Heart left ventricle (tissue), 16 donors: Measurements from ENCODE around the gene STAU1. TPM values are rescaled to one million over a fixed set of nuclear protein-coding genes. Genes with fewer than 3 reads are reported as not detected.

Experiments used
- ATAC-seq, 4 donors: fragments of 200-7000 bp; cut with Tn5 transposase; one replicate each; pipeline ENCODE4 v1.9.1; 2020 to 2022; ENCODE audit warnings: moderate library complexity in 4 of 4, mild to moderate bottlenecking in 3 of 4, moderate number of reproducible peaks in 1 of 4
- DNase-seq, 5 donors: peaks; one replicate each; pipeline ENCODE4 v3.0.0-alpha.2; 2020
- H3K27ac ChIP-seq, 12 donors: fragments of 200-600 bp; sonication (generic) in 4 of 12; one replicate each; pipeline versions ENCODE4 v1.5.0 to v1.8.0; 2016 to 2022; ENCODE audit warnings: mild to moderate bottlenecking in 2 of 12
- H3K27me3 ChIP-seq, 9 donors: fragments of 200-600 bp; sonication (generic) in 2 of 9; one replicate each; pipeline versions ENCODE4 v1.5.1 to v1.8.0; 2016 to 2022; ENCODE audit warnings: mild to moderate bottlenecking in 3 of 9
- H3K36me3 ChIP-seq, 9 donors: fragments of 200-600 bp; sonication (generic) in 2 of 9; one replicate each; pipeline versions ENCODE4 v1.5.0 to v1.8.0; 2018 to 2022; ENCODE audit warnings: mild to moderate bottlenecking in 2 of 9
- H3K4me1 ChIP-seq, 12 donors: fragments of 200-600 bp; sonication (generic) in 4 of 12; one replicate each; pipeline versions ENCODE4 v1.5.0 to v1.8.0; 2016 to 2022; ENCODE audit warnings: mild to moderate bottlenecking in 3 of 12
- H3K4me3 ChIP-seq, 12 donors: fragments of 200-600 bp; sonication (generic) in 4 of 12; one replicate each; pipeline versions ENCODE4 v1.5.0 to v1.8.0; 2017 to 2022; ENCODE audit warnings: mild to moderate bottlenecking in 9 of 12, moderate library complexity in 4 of 12
- H3K9me3 ChIP-seq, 12 donors: fragments of 200-600 bp; sonication (generic) in 4 of 12; one replicate each; pipeline versions ENCODE4 v1.5.0 to v1.8.0; 2016 to 2022; ENCODE audit warnings: mild to moderate bottlenecking in 1 of 12
- POLR2A ChIP-seq, 2 donors: fragments of 450-650 bp; IDR thresholded peaks; one replicate each; pipeline ENCODE4 v1.6.1; 2017; ENCODE audit warnings: antibody characterized with exemption in 2 of 2, mild to moderate bottlenecking in 2 of 2, moderate library complexity in 2 of 2
- WGBS, 4 donors: extraction: QIAGEN DNeasy Blood & Tissue Kit in 2 of 4; methylation state at CpG; one replicate each; pipeline versions ENCODE4 v1.1.5 to v1.1.7; 2013 to 2018; 5-methylcytosine and 5-hydroxymethylcytosine counted together
- intact Hi-C, 10 donors: fragments of 100-400 bp; cut with DNase I; formaldehyde crosslinking; loops; one replicate each; pipeline versions ENCODE4 v1.11.1 to v1.14.2; 2022
- polyA plus RNA-seq, 2 donors: library from polyadenylated mRNA; stranded (reverse); fragments of 200-250 nt; gene quantifications; one replicate each; pipeline ENCODE4 v1.2.3, GENCODE V29; 2013
- total RNA-seq, 9 donors: library from RNA; depleted of rRNA in 2 of 9; stranded (reverse); fragments of >200 nt in 2 of 9; fragmentation: NEBNext Ultra II Directional in 3 of 9; extraction: Animal tissue kit (Norgen Biotek cat#: 25700) in 3 of 9; gene quantifications; one replicate each; pipeline versions ENCODE4 v1.1.0 to v1.2.4, GENCODE V29; 2016 to 2023
- TF ChIP-seq, protein P1 (sequence below), 12 donors: fragments of 200-600 bp; sonication (generic) in 4 of 12; IDR thresholded peaks; one replicate each; pipeline versions ENCODE4 v1.5.0 to v1.8.0; 2018 to 2022; ENCODE audit warnings: antibody characterized with exemption in 12 of 12, mild to moderate bottlenecking in 5 of 12
- donor health status: ischemic (EF 13 %, LVEDD 7.1; RV severe dilation, severe dysfunction).
- donor health status: healthy with polysubstance abuse.
- donor health status: DM: no; HTN: yes; CAD: no.
- donor health status: DM: no; HTN: no; CAD: no.
- donor health status: ischemic (EF 25% LVEDD 6.9; RV normal size, moderate dysfunction).
- donor health status: ischemic (EF 25% LVEDD 5.7; RV mildly dilated, moderate dysfunction).
- donor health status: healthy.
- donor health status: DM: yes; HTN: yes; CAD: no.
- donor health status: ischemic (EF 35%, LVEDD 5.7; RV mildly dilated, moderate dysfunction).
- donor health status: nonischemic (EF 11% LVEDD 7.7; RV severe dilation, severe dysfunction).
- donor health status: DM: yes; HTN: yes; CAD: no.
- donor health status: PGD.
- donor health status: ischemic (EF 29% LVEDD 5.4; RV normal size, mild dysfunction).
- donor health status: nonischemic (EF 23%, LVEDD 6.1; RV moderate dilation, normal function).

STAU1 gene
- total and polyA plus RNA-seq, 11 donors: 23.2 to 95.4 (median 70.5) TPM

- ATAC-seq (no peak), DNase-seq (no peak)
- H3K4me3 ChIP-seq: no peak overlapping the region
- 87 to 96% (median 94%) methylated on average over 7 of the region's 7 CpGs for WGBS, 4 donors
- peaks cover 0 to 97% (median 95%) of the 10 kb centered on the region in 9 donors for H3K36me3 ChIP-seq
- TF ChIP-seq POLR2A (IDR thresholded peaks at IDR 0.05): no peak
- TF ChIP-seq, protein P1, sequence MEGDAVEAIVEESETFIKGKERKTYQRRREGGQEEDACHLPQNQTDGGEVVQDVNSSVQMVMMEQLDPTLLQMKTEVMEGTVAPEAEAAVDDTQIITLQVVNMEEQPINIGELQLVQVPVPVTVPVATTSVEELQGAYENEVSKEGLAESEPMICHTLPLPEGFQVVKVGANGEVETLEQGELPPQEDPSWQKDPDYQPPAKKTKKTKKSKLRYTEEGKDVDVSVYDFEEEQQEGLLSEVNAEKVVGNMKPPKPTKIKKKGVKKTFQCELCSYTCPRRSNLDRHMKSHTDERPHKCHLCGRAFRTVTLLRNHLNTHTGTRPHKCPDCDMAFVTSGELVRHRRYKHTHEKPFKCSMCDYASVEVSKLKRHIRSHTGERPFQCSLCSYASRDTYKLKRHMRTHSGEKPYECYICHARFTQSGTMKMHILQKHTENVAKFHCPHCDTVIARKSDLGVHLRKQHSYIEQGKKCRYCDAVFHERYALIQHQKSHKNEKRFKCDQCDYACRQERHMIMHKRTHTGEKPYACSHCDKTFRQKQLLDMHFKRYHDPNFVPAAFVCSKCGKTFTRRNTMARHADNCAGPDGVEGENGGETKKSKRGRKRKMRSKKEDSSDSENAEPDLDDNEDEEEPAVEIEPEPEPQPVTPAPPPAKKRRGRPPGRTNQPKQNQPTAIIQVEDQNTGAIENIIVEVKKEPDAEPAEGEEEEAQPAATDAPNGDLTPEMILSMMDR (IDR thresholded peaks at IDR 0.05): no peak
- peaks cover 0 to 4% (median 0%) of the 10 kb centered on the region in 12 donors for H3K4me1 ChIP-seq
- no peaks in the 10 kb centered on the region for H3K27me3 ChIP-seq
- intact Hi-C loops: no loop called here
- H3K27ac ChIP-seq: no peak overlapping the region
- H3K9me3 ChIP-seq: no peaks in the 10 kb centered on the region
These were observed 68.1 kb downstream of the STAU1 start for GRCh38 chr20:49119988-49120387.

DNA sequence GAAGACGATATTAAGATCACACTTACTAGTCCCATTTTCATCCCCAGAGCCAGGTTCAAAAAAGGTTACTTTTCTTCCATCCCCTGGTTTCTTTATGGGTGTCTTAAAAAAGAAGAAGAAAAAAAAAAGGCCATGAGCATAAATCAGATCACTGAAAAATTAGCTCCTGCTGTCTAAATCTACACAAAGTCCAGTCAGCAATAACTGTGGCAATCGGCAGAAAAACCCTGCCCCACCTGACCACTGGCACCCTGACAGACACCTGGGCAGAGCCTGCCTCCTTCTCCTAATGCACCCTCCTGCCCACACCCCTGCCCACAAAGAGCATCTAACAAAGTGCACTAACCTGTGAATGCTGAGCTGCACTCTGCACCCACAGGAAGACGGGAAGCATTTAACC, 69.8 kb downstream of the STAU1 start:
- intact Hi-C loops: no loop called here
- 82 to 97% (median 89%) methylated on average over 3 of the region's 3 CpGs for WGBS, 4 donors

GRCh38 chr20:49115564-49115963, 72.6 kb downstream of the STAU1 start:
- Histone ChIP-seq H3K4me3 (no peak overlapping the region), H3K36me3 (peaks cover 0 to 96% (median 84%) of the 10 kb centered on the region in 9 donors), H3K9me3 (no peaks in the 10 kb centered on the region), H3K27me3 (no peaks in the 10 kb centered on the region), H3K4me1 (no peaks in the 10 kb centered on the region), H3K27ac (no peak overlapping the region)
- intact Hi-C loops: no loop called here
- TF ChIP-seq, protein P1 (IDR thresholded peaks at IDR 0.05): no peak
- no peak for TF ChIP-seq POLR2A (IDR thresholded peaks at IDR 0.05)
- DNase-seq: no peak
- ATAC-seq: no peak
- WGBS, 4 donors: 85 to 92% (median 87%) methylated on average over 7 of the region's 7 CpGs

More for the DNA sequence above, 69.8 kb downstream of the STAU1 start:
- ATAC-seq (no peak), DNase-seq (no peak)
- H3K27me3 ChIP-seq: no peaks in the 10 kb centered on the region
- no peak overlapping the region for H3K27ac ChIP-seq
- H3K36me3 ChIP-seq: peaks cover 0 to 99% (median 97%) of the 10 kb centered on the region in 9 donors
- H3K4me3 ChIP-seq: no peak overlapping the region
- no peak for TF ChIP-seq POLR2A (IDR thresholded peaks at IDR 0.05)
- TF ChIP-seq, protein P1 (IDR thresholded peaks at IDR 0.05): no peak
- H3K9me3 ChIP-seq: no peaks in the 10 kb centered on the region
- H3K4me1 ChIP-seq: peaks cover 0 to 4% (median 0%) of the 10 kb centered on the region in 12 donors

DNA sequence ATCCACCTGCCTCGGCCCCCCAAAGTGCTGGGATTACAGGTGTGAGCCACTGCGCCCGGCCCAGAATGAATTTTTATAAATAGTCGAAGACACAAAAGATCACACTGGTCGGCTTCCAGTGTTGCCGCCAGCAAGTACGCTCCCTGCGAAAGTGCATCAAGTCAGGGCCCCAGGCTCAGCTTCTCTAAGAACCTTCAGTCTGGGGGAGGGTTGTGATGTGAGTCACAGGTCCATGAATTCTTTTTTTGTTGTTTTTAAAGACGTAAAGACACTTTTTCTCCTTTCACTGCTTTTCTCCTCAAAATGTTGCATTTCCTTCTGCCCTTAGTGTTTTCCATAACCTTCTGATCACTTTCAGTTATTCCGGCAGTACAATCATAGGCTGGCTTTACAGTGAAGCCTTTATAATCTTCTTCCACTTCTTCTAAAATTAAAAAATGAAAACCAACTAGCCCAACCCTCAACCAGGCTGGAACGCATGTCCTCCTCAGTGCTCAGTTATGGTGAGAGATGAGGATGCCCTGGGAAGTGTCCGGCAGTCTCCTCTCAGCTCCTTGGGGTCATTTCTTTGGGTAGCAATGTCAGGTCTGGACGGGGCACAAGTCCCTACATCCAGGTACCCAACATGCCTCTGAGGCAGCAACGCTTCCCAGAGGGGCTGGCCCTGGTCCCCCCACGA, 75.4 kb downstream of the STAU1 start:
- Histone ChIP-seq H3K4me1 (no peaks in the 10 kb centered on the region), H3K27ac (no peak overlapping the region), H3K9me3 (no peaks in the 10 kb centered on the region), H3K27me3 (no peaks in the 10 kb centered on the region), H3K36me3 (peaks cover 0 to 85% (median 60%) of the 10 kb centered on the region in 9 donors), H3K4me3 (no peak overlapping the region)
- WGBS, 4 donors: 90 to 94% (median 93%) methylated on average over 15 of the region's 15 CpGs
- intact Hi-C loops: no loop called here
- TF ChIP-seq POLR2A (IDR thresholded peaks at IDR 0.05): no peak
- TF ChIP-seq, protein P1 (IDR thresholded peaks at IDR 0.05): no peak
- DNase-seq: no peak
- ATAC-seq: no peak
